Measurements from ENCODE around the gene MVB12B.

- TF ChIP-seq CTCF (IDR thresholded peaks at IDR 0.05; ENCODE audit: low read depth, low read length) (no peak), EZH2phosphoT487 (IDR thresholded peaks at IDR 0.05; ENCODE audit: low read depth) (no peak)
Observed at GRCh38 chr9:126327714-126328185, 1.1 kb downstream of the MVB12B start.

Measured in OCI-LY3 (cell line).